SK-N-MC (cell line): Measurements from ENCODE around the gene PPP1R1A.

Experiments
- DNase-seq: peaks from one replicate; pipeline ENCODE4 v3.0.0-alpha.2; 2011; ENCODE audit warnings: low read depth, low spot score
- H3K27ac ChIP-seq: fragments of 200-600 bp; sonication (generic); 2 replicates; pipeline ENCODE4 v1.5.1; 2016; ENCODE audit warnings: mixed run types
- H3K36me3 ChIP-seq: fragments of 200-600 bp; sonication (generic); 2 replicates; pipeline ENCODE4 v1.6.1; 2017; ENCODE audit warnings: antibody characterized with exemption, low read length, mixed read lengths; ENCODE audit not compliant: insufficient read depth
- H3K4me3 ChIP-seq: fragments of 200-600 bp; sonication (generic); 2 replicates; pipeline ENCODE4 v1.5.1; 2016
- H3K9ac ChIP-seq: fragments of 200-600 bp; sonication (generic); 2 replicates; pipeline ENCODE4 v1.8.0; 2017; ENCODE audit warnings: mixed run types, mixed read lengths; ENCODE audit not compliant: insufficient read length
- H3K9me3 ChIP-seq: fragments of 200-600 bp; sonication (generic); 2 replicates; pipeline ENCODE4 v1.6.1; 2017; ENCODE audit warnings: low read depth, mild to moderate bottlenecking, antibody characterized with exemption, low read length, moderate library complexity, mixed read lengths
- EZH2 ChIP-seq: fragments of 200-600 bp; sonication (generic); IDR thresholded peaks from one replicate; pipeline ENCODE4 v1.6.1; 2017; ENCODE audit warnings: antibody characterized with exemption
- FOXP2 ChIP-seq: optimal IDR thresholded peaks from 2 replicates; pipeline ENCODE3; 2011; ENCODE audit warnings: mild to moderate bottlenecking, moderate library complexity; ENCODE audit not compliant: insufficient read depth; ENCODE audit errors: extremely low read length, control extremely low read depth
- POLR2AphosphoS5 ChIP-seq: IDR thresholded peaks from 2 replicates; pipeline ENCODE4 v1.6.1; 2012; ENCODE audit warnings: mild to moderate bottlenecking, low read depth, low read length, borderline replicate concordance

PPP1R1A gene

DNA sequence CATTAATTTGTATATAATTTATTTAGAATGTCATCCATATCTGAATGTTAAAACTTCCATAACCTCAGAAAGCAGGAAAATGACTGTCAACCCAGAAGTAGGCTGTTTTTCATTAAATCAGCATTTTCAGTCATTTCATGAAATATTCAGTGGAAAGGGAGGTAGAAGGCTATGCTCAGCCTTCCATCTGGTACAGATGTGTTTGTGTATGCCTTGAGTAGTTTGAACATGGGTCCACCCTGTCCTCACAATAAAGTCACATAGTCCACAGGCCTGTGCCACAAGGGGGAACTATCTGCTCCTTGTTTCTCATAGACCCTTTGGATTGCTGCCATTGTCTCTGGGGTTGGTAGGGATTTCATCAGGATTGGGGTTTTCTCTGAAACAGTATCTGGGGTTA is 37.1 kb upstream of the PPP1R1A start:
- Histone ChIP-seq H3K9me3 (peaks cover 18% of the 10 kb centered on the region; the same call in 1 of the 2 replicates), H3K36me3 (peaks cover 32% of the 10 kb centered on the region), H3K27ac (peak overlapping the region; percentile 100), H3K4me3 (peak overlapping the region; percentile 53), H3K9ac (peak overlapping the region; percentile 89)
- DNase-seq, result peak; percentile 78
- TF ChIP-seq POLR2AphosphoS5 (no peak), EZH2 (no peak), FOXP2 (no peak)

DNA sequence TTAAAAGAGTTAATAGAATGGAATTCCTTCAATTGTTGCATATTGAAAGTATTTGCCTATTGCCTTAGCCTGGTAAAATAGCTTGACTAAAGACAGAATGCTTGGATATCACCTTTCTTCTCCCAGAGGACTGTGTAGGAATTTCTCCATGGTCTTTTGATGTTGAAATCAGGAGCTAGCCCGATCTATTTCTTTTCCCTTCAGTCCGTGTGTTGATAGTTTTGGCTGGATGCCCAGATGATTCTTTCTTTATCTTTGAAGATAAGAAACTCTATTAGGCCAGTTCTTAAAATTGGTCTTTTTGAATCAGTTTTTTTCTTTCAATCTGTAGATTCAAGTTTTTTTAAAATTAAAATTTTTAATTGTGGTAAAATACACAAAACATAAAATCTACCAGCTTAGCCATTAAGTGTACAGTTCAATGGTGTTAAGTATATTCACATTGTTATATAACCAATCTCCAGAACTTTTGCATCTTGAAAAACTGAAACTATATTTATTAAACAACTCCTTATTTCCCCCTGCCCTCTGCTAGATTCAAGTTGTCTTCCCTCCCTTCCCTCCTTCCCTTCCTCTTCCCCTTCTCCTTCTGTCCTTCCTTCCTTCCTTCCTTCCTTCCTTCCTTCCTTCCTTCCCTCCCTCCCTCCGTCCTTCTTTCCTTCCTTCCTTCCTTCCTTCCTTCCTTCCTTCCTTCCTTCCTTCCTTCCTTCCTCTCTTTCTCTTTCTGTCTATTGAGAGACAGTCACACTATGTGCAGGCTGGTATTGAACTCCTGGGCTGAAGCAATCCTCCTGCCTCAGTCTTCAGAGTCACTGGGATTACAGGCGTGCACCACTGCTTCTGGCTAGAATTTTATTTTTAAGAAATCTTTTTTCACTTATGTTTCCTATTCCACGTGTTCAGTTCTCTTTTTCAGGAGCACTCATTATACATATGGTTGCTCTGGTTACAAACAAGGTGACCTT is 36.1 kb upstream of the PPP1R1A start:
- Histone ChIP-seq H3K36me3 (peaks cover 22% of the 10 kb centered on the region), H3K9me3 (peaks cover 18% of the 10 kb centered on the region; the same call in 1 of the 2 replicates)

DNA sequence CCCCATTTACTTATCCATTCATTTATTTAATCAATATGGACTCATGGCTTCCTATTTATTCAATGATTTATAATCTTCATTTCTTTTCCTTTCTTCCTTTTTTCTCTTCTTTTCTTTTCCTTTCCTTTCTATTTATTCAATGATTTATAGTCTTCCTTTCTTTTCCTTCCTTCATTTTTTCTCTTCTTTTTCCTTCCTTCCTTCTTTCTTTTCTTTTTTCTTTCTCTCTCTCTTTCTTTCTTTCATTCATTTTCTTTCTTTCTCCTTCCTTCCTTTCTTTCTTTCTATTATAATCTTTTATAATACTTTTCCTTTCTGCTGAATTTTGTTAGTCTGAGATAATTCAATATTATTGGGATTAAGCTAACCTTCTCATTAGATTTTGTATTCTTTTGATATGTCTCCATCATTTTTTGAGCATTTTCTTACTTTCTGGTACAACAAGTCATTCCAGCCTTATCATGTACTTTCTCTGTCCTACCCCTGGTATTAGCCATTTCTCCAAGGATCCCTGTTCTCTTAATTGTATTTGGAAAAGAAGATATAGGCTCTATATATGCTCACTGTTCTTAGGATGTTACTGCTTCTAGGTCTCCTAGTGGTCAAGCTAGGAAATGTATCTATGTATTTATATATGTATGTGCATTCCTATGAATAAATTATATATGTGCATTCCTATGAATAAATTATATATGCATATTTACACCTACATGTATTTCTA is 34.2 kb upstream of the PPP1R1A start:
- H3K9ac ChIP-seq, result peak overlapping the region; percentile 43
- H3K4me3 ChIP-seq, result peak overlapping the region; percentile 5; the same call in 1 of the 2 replicates
- H3K36me3 ChIP-seq, result peaks cover 5% of the 10 kb centered on the region; the same call in 1 of the 2 replicates
- TF ChIP-seq POLR2AphosphoS5 (no peak), FOXP2 (no peak), EZH2 (no peak)
- peaks cover 7% of the 10 kb centered on the region; the same call in 1 of the 2 replicates for H3K9me3 ChIP-seq
- DNase-seq, result peak; percentile 84
- peak overlapping the region; percentile 100 for H3K27ac ChIP-seq

More for the DNA sequence above, 36.1 kb upstream of the PPP1R1A start:
- Histone ChIP-seq H3K4me3 (peak overlapping the region; percentile 53), H3K9ac (peak overlapping the region; percentile 89), H3K27ac (peak overlapping the region; percentile 100)
- TF ChIP-seq EZH2, result no peak
- peak; percentile 72 for TF ChIP-seq POLR2AphosphoS5
- peak; percentile 70 for TF ChIP-seq FOXP2
- peak; percentile 98 for DNase-seq

DNA sequence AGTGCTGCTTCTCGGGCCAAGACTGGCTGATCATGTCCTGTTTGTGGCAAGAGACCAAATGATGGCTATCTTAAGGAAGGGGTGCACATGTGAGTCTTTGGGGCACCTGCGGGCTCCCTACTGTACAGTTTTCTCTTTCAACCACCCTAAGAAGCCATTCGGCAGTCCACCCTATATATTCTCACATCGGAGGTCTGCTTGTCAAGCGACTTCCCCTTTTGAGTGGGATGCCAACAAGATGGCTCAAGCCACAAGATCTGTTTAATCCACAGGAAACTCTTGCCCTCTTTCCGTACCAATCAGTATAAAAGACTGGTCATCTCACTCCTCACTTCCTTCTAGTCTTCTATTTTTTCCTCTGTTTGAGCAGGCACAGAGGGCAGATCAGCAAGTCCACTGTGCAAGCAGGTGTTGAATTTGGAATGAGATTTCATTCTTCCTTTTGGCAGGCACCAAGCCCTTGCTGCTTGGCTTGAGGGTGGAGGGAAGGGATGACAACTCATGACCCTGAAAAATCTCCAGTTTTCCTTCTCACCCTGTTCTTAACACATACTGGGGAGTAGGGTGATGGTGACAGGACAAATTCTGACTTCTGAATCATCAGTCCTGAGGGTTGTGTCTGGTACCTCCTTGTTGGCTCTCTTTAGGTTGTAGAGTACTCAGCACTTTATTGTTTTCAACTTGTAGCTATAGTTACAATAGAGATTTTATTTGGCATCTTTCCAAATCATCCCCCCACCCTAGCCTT is 28.6 kb upstream of the PPP1R1A start:
- no peak for TF ChIP-seq FOXP2
- TF ChIP-seq EZH2, result no peak
- no peak for TF ChIP-seq POLR2AphosphoS5
- no peaks in the 10 kb centered on the region for H3K9me3 ChIP-seq
- H3K27ac ChIP-seq, result no peak overlapping the region
- no peaks in the 10 kb centered on the region for H3K36me3 ChIP-seq
- H3K9ac ChIP-seq, result no peak overlapping the region
- no peak for DNase-seq
- H3K4me3 ChIP-seq, result no peak overlapping the region

DNA sequence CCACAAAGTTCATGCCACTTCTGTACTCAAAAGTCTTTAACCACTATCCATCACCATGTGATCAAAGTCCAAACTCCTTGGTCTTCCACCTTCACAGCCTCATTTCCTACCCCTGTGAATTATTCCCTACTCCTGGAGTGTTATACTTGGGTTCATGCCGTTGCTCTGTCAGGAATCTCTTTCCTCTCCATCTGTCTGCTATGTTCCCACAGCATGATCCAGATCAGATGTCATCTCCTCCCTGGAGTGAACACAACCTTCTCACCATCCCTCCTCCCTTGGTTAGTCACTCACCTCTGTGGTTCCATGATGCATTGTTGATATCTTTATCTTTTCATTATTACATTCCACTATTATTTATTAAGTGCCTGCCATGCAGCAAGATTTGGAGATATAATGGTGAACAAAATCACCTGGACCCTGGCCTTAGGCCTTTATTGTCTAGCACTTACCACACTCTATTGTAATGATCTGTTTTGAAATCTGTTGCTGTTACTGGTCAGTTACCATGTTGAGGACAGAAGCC is 23.8 kb upstream of the PPP1R1A start:
- no peaks in the 10 kb centered on the region for H3K9me3 ChIP-seq
- no peaks in the 10 kb centered on the region for H3K36me3 ChIP-seq
- no peak overlapping the region for H3K9ac ChIP-seq
- no peak for TF ChIP-seq POLR2AphosphoS5
- no peak for TF ChIP-seq EZH2
- TF ChIP-seq FOXP2, result no peak
- H3K27ac ChIP-seq, result peak overlapping the region; percentile 87
- H3K4me3 ChIP-seq, result no peak overlapping the region
- no peak for DNase-seq

DNA sequence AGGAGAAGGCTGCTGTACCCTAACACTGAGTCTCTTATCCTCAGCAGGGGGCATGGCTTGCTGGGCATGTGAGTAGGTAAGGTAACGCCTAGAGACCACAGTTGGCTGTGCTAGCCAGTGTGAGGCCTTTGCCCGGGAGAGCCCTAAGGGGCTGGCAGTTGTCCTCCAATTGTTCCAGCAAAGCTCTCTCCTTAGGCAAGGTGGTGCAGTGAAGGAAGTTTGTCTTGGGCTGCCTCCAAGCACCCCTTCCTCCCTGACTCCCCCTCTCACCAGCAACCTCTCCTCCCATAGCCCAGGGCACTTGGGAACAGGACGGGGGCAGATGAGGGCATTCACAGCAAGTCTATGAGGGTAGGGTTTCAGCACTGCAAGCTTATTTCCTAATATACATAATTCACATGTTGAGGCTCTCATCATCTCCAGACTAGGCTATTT is 23.3 kb upstream of the PPP1R1A start:
- H3K4me3 ChIP-seq, result no peak overlapping the region
- TF ChIP-seq POLR2AphosphoS5, result peak; percentile 47; the same call in 1 of the 2 replicates
- no peak for TF ChIP-seq FOXP2
- no peaks in the 10 kb centered on the region for H3K9me3 ChIP-seq
- peak overlapping the region; percentile 87 for H3K27ac ChIP-seq
- no peak overlapping the region for H3K9ac ChIP-seq
- no peak for DNase-seq
- H3K36me3 ChIP-seq, result no peaks in the 10 kb centered on the region

DNA sequence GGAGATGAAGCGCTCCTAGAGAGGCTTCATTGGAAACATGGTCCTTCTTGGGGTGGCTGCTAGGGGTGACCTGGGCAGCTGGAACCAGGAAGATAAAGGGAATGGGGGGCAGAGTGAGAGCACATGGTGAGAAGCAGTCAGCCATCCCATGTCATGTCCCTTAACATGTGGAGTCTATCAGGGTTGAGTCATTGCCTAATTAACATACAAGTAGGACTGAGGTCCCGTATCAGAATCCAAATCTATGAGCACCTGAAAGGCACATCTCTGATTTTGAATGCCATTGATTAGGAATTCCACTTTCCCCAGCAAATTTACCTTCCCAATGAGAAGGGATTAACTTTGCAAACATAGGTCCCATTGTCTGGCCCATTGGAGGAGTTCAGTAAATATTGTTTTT is 20.3 kb upstream of the PPP1R1A start:
- Histone ChIP-seq H3K4me3 (no peak overlapping the region), H3K9me3 (no peaks in the 10 kb centered on the region), H3K27ac (peak overlapping the region; percentile 71), H3K36me3 (no peaks in the 10 kb centered on the region), H3K9ac (no peak overlapping the region)
- no peak for DNase-seq
- no peak for TF ChIP-seq EZH2
- no peak for TF ChIP-seq POLR2AphosphoS5
- TF ChIP-seq FOXP2, result no peak

DNA sequence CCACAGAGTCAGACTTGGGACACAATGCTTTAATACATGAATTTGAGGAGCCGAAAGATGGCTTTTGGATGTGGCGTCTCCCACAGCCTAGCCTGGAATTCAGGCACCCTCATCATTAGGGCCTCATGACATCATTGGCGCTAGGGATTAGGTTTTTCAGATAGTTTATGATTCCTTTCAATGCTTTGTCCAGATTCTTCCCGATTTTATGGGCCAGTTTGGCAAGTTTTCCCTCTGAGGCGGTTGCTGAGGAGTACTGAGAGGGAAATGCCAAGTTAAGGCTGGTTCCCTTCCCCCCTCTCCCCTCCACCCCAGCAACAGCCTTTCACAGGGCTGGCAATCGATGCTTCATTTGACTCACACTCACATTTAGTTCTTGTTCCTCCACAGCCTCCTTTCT is 19.7 kb upstream of the PPP1R1A start:
- H3K36me3 ChIP-seq, result no peaks in the 10 kb centered on the region
- TF ChIP-seq EZH2 (no peak), POLR2AphosphoS5 (no peak), FOXP2 (no peak)
- no peak for DNase-seq
- H3K27ac ChIP-seq, result peak overlapping the region; percentile 71
- no peaks in the 10 kb centered on the region for H3K9me3 ChIP-seq
- no peak overlapping the region for H3K4me3 ChIP-seq
- no peak overlapping the region for H3K9ac ChIP-seq
